ENCODE results near the gene FNDC3A.

- no peak for TF ChIP-seq EZH2 (IDR thresholded peaks at IDR 0.05; ENCODE audit: insufficient read depth, poor library complexity, severe bottlenecking)
- TF ChIP-seq EZH2phosphoT487 (IDR thresholded peaks at IDR 0.05; ENCODE audit: insufficient read depth, low read depth), result no peak
Measured at GRCh38 chr13:48975856-48976575, at the start of gene FNDC3A.
